BJ (cell line): Measurements from ENCODE around the gene RBBP7. TPM values are rescaled to one million over a fixed set of nuclear protein-coding genes. Genes with fewer than 3 reads are reported as not detected.
"Not testable (repeated sequence)": the region's sequence is repeated elsewhere in the genome, so short reads cannot be mapped to it uniquely, and the experiment has no call there.

ENCODE experiments used
- CTCF ChIA-PET: fragments of 350-600 bp; formaldehyde crosslinking; extraction: SDS; loops from one replicate; lab custom pipeline; 2021; ENCODE audit warnings: antibody characterized with exemption, inconsistent platforms; lab: Yijun Ruan, JAX
- POLR2A ChIA-PET: fragments of 300-600 bp; sonication (Branson Sonifier 250); formaldehyde crosslinking; extraction: SDS; loops from one replicate; lab custom pipeline; 2021; ENCODE audit warnings: antibody characterized with exemption; lab: Charles Lee
- DNase-seq: peaks from one replicate; pipeline ENCODE4 v3.0.0-alpha.2; 2011; ENCODE audit warnings: low read depth
- H3K27me3 ChIP-seq: 2 replicates; pipeline ENCODE4 v1.6.0; 2011; ENCODE audit warnings: low read length; ENCODE audit not compliant: control insufficient read depth, insufficient read depth
- H3K36me3 ChIP-seq: 2 replicates; pipeline ENCODE4 v1.5.1; 2011; ENCODE audit warnings: low read length; ENCODE audit not compliant: control insufficient read depth, insufficient read depth
- H3K4me3 ChIP-seq: 2 replicates; pipeline ENCODE4 v1.5.1; 2011; ENCODE audit warnings: low read depth, mild to moderate bottlenecking, control low read depth, low read length
- polyA plus RNA-seq: library from polyadenylated mRNA; depleted of rRNA; stranded (reverse); fragments of >200 nt; gene quantifications from 2 replicates; pipeline ENCODE4 v1.2.3, GENCODE V29; 2011
- TF ChIP-seq, protein P1 (sequence below): IDR thresholded peaks from 2 replicates; pipeline ENCODE4 v1.5.1; 2011; ENCODE audit warnings: low read depth, mild to moderate bottlenecking, control low read depth, inconsistent platforms, low read length, moderate library complexity; ENCODE audit not compliant: insufficient read depth

Gene RBBP7
- polyA plus RNA-seq, 1 experiment = 123 TPM

DNA sequence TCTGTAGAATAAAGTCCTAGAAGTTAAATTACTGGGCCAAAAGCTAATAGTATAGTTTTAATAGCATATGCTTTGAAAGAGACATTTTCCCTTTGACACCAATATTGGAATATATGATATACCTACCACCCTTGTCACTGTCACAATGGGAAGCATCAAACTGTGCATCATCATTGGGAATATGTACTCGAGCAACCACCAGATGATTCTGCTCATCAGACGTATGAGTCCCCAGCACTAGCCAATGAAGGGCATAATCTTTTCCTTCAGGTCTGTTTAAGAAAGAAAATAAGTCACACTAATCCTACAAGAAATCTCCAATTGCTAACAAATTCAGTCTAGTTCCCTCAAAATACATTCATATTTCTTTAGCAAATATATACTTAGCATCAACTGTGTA is 7.3 kb downstream of the RBBP7 start:
- ChIA-PET CTCF (no interaction called here), POLR2A (no interaction called here)
- no peak for DNase-seq
- H3K27me3 ChIP-seq = no peaks in the 10 kb centered on the region
- H3K4me3 ChIP-seq = no peak overlapping the region
- TF ChIP-seq, protein P1, sequence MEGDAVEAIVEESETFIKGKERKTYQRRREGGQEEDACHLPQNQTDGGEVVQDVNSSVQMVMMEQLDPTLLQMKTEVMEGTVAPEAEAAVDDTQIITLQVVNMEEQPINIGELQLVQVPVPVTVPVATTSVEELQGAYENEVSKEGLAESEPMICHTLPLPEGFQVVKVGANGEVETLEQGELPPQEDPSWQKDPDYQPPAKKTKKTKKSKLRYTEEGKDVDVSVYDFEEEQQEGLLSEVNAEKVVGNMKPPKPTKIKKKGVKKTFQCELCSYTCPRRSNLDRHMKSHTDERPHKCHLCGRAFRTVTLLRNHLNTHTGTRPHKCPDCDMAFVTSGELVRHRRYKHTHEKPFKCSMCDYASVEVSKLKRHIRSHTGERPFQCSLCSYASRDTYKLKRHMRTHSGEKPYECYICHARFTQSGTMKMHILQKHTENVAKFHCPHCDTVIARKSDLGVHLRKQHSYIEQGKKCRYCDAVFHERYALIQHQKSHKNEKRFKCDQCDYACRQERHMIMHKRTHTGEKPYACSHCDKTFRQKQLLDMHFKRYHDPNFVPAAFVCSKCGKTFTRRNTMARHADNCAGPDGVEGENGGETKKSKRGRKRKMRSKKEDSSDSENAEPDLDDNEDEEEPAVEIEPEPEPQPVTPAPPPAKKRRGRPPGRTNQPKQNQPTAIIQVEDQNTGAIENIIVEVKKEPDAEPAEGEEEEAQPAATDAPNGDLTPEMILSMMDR = no peak
- H3K36me3 ChIP-seq = no peaks in the 10 kb centered on the region; the same call in 1 of the 2 replicates

DNA sequence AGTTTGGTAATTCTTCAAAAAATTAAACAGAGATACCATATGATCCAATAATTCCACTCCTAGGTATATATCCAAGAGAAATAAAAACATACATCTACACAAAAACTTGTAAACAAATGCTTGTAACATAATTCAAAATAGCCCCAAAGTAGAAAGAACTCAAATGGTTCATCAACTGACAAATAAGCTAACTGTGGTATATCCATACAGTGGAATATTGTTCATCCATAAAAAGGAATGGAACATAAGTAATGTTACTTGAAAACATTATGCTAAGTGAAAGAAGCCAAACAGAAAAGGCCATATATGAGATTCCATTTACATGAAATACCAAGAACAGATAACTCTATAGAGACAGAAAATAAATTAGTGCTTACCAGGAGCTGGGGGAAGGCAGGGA is 13.4 kb downstream of the RBBP7 start:
- CTCF ChIA-PET = interaction anchor here (1.9 to 2.1 kb wide), 2 partner anchors 10 to 31 kb away, joined by 4 read pairs; no protein-coding TSS in a partner anchor
- TF ChIP-seq, protein P1 = no peak
- H3K36me3 ChIP-seq = peaks cover 3% of the 10 kb centered on the region
- POLR2A ChIA-PET = no interaction called here
- no peak for DNase-seq
- H3K4me3 ChIP-seq = no peak overlapping the region
- no peaks in the 10 kb centered on the region for H3K27me3 ChIP-seq

DNA sequence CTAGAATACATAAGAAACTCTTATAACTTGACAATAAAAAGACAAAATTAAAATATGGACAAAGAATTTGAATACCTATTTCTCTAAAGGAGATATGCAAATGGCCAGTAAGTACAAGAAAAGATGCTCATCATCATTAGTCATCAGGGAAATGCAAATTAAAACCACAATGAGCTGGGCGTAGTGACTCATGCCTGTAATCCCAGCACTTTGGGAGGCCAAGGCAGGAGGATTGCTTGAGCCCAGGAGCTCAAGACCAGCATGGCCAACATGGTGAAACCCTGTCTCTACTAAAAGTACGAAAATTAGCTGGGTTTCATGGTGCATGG is 14.1 kb downstream of the RBBP7 start:
- H3K27me3 ChIP-seq, DNase-seq, POLR2A ChIA-PET, H3K4me3 ChIP-seq, H3K36me3 ChIP-seq: not testable (repeated sequence)
- CTCF ChIA-PET = interaction anchor here (1.9 to 2.1 kb wide), 2 partner anchors 11 to 30 kb away, joined by 4 read pairs; no protein-coding TSS in a partner anchor

DNA sequence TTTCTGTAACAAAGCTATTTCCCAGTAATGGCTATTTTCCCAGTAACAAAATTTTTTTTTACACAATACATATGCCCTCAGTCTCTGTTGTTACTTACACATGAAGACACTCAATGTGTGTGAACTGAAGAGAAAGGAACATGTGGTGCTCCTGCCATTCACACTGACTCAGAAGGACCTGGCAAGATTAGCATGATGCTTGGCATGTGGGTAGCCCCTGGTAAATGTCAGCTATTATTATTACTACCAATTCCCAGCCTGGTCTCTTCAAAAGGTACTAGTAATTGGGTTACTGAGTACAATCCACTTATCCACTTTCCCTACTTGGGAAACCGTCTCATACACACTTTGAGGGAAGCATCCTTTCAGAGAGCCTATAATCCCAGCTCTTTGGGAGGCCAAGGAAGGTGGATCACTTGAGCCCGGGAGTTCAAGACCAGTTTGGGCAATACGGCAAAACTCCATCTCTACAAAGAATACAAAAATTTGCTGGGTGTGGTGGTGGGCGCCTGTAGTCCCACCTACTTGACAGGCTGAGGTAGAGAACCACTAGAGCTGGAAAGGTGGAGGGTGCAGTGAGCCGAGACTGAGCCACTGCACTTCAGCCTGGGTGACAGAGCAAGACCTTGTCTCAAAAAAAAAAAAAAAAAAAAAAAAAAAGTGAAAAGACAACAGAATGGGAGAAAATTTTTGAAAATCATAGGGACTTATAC is 14.6 kb downstream of the RBBP7 start:
- ChIA-PET CTCF (interaction anchor here (1.9 to 2.1 kb wide), 2 partner anchors 11 to 29 kb away, joined by 4 read pairs; no protein-coding TSS in a partner anchor), POLR2A (no interaction called here)
- TF ChIP-seq, protein P1 = no peak
- Histone ChIP-seq H3K27me3 (no peaks in the 10 kb centered on the region), H3K36me3 (peaks cover 3% of the 10 kb centered on the region; the same call in 1 of the 2 replicates), H3K4me3 (no peak overlapping the region)
- DNase-seq = no peak

DNA sequence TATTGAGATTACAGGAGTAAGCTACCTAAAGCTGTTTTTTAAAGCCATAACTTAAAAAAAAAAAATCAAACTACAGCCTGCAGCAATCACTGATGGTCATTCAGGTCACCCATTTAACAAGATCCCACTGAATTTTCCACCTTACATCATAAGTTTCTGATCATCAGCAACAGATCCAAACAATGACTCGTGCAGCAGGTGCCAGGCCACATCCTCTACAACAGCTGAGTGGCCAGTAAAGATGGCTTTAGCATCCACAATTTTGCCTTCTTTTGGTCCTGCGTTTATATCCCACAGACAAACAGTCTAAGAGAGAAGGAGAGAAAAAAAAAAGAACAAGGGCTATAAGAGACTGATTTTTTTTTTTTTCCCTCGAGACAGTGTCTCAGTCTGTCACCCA is 16.6 kb downstream of the RBBP7 start:
- Histone ChIP-seq H3K27me3 (no peaks in the 10 kb centered on the region), H3K36me3 (peaks cover 3% of the 10 kb centered on the region; the same call in 1 of the 2 replicates), H3K4me3 (no peak overlapping the region)
- CTCF ChIA-PET = no interaction called here
- DNase-seq = no peak
- TF ChIP-seq, protein P1 = no peak
- POLR2A ChIA-PET = no interaction called here
